Measurements from ENCODE around the gene HACL1. TPM values are rescaled to one million over a fixed set of nuclear protein-coding genes. Genes with fewer than 3 reads are reported as not detected.

Gene HACL1
- total RNA-seq, 1 donor from 2014 or later: 8.1 TPM

- H3K9me3 ChIP-seq: no peaks in the 10 kb centered on the region
- H3K4me1 ChIP-seq: peaks cover 14% of the 10 kb centered on the region
- intact Hi-C loops (cut with DNase I): no loop called here
- no peak for TF ChIP-seq CTCF (IDR thresholded peaks at IDR 0.05)
- no peak for TF ChIP-seq POLR2AphosphoS5 (IDR thresholded peaks at IDR 0.05; ENCODE audit: insufficient read depth in 1 of 2, low read depth in 1 of 2)
- no peak overlapping the region for H3K27ac ChIP-seq
- H3K4me3 ChIP-seq: no peak overlapping the region
- DNase-seq (ENCODE audit: extremely low spot score in 2 of 2): no peak
- no peaks in the 10 kb centered on the region for H3K36me3 ChIP-seq
- no peaks in the 10 kb centered on the region for H3K27me3 ChIP-seq
Observed at GRCh38 chr3:15616053-15616452, 14.7 kb upstream of the HACL1 start.

GRCh38 chr3:15614958-15615357, 13.6 kb upstream of the HACL1 start:
- no peaks in the 10 kb centered on the region for H3K9me3 ChIP-seq
- H3K27me3 ChIP-seq: no peaks in the 10 kb centered on the region
- intact Hi-C loops (cut with DNase I): no loop called here
- peaks cover 15% of the 10 kb centered on the region for H3K4me1 ChIP-seq
- no peak overlapping the region for H3K27ac ChIP-seq
- DNase-seq (ENCODE audit: extremely low spot score in 2 of 2): no peak
- H3K4me3 ChIP-seq: no peak overlapping the region
- H3K36me3 ChIP-seq: no peaks in the 10 kb centered on the region
- no peak for TF ChIP-seq POLR2A (IDR thresholded peaks at IDR 0.05)
- no peak for TF ChIP-seq CTCF (IDR thresholded peaks at IDR 0.05)
- TF ChIP-seq POLR2AphosphoS5 (IDR thresholded peaks at IDR 0.05; ENCODE audit: insufficient read depth in 1 of 2, low read depth in 1 of 2): no peak

GRCh38 chr3:15612001-15612400, 10.6 kb upstream of the HACL1 start:
- Histone ChIP-seq H3K36me3 (no peaks in the 10 kb centered on the region), H3K4me1 (peaks cover 15% of the 10 kb centered on the region), H3K9me3 (no peaks in the 10 kb centered on the region), H3K27me3 (no peaks in the 10 kb centered on the region), H3K4me3 (no peak overlapping the region), H3K27ac (no peak overlapping the region)
- TF ChIP-seq POLR2A (IDR thresholded peaks at IDR 0.05) (no peak), POLR2AphosphoS5 (IDR thresholded peaks at IDR 0.05; ENCODE audit: insufficient read depth in 1 of 2, low read depth in 1 of 2) (no peak), CTCF (IDR thresholded peaks at IDR 0.05) (no peak)
- DNase-seq (ENCODE audit: extremely low spot score in 2 of 2): no peak
- intact Hi-C loops (cut with DNase I): no loop called here

- no peaks in the 10 kb centered on the region for H3K27me3 ChIP-seq
- TF ChIP-seq POLR2AphosphoS5 (IDR thresholded peaks at IDR 0.05; ENCODE audit: insufficient read depth in 1 of 2, low read depth in 1 of 2) (no peak), CTCF (IDR thresholded peaks at IDR 0.05) (no peak), POLR2A (IDR thresholded peaks at IDR 0.05) (no peak)
- no peaks in the 10 kb centered on the region for H3K36me3 ChIP-seq
- peaks cover 25% of the 10 kb centered on the region for H3K4me1 ChIP-seq
- DNase-seq (ENCODE audit: extremely low spot score in 2 of 2): no peak
- H3K9me3 ChIP-seq: no peaks in the 10 kb centered on the region
- intact Hi-C loops (cut with DNase I): no loop called here
- no peak overlapping the region for H3K27ac ChIP-seq
- H3K4me3 ChIP-seq: no peak overlapping the region
Observed at GRCh38 chr3:15611018-15611417, 9.6 kb upstream of the HACL1 start.

GRCh38 chr3:15610082-15610759, 8.9 kb upstream of the HACL1 start:
- peaks cover 27% of the 10 kb centered on the region for H3K4me1 ChIP-seq
- intact Hi-C loops (cut with DNase I): no loop called here
- H3K27me3 ChIP-seq: no peaks in the 10 kb centered on the region
- DNase-seq (ENCODE audit: extremely low spot score in 2 of 2): no peak
- no peaks in the 10 kb centered on the region for H3K9me3 ChIP-seq
- no peak for TF ChIP-seq CTCF (IDR thresholded peaks at IDR 0.05)
- TF ChIP-seq POLR2AphosphoS5 (IDR thresholded peaks at IDR 0.05; ENCODE audit: insufficient read depth in 1 of 2, low read depth in 1 of 2): no peak
- TF ChIP-seq POLR2A (IDR thresholded peaks at IDR 0.05): no peak
- H3K4me3 ChIP-seq: no peak overlapping the region
- no peaks in the 10 kb centered on the region for H3K36me3 ChIP-seq
- H3K27ac ChIP-seq: no peak overlapping the region
